Sigmoid colon (tissue), 7 donors: ENCODE data around the gene ABHD6. TPM values are rescaled to one million over a fixed set of nuclear protein-coding genes. Genes with fewer than 3 reads are reported as not detected.

Experiments used
- DNase-seq: peaks from one replicate; pipeline ENCODE4 v3.0.0-alpha.2; 2019
- H3K27ac ChIP-seq, 4 donors: fragments of 200-600 bp; sonication (generic); one replicate each; pipeline ENCODE4 v1.5.1; 2016 to 2019; ENCODE audit warnings: mild to moderate bottlenecking in 1 of 4
- H3K27me3 ChIP-seq, 3 donors: fragments of 200-600 bp; sonication (generic); one replicate each; pipeline ENCODE4 v1.5.1; 2019; ENCODE audit warnings: mild to moderate bottlenecking in 1 of 3
- H3K36me3 ChIP-seq, 4 donors: fragments of 200-600 bp; sonication (generic); one replicate each; pipeline ENCODE4 v1.5.1; 2016 to 2019
- H3K4me1 ChIP-seq, 4 donors: fragments of 200-600 bp; sonication (generic); one replicate each; pipeline ENCODE4 v1.5.1; 2017 to 2019
- H3K4me3 ChIP-seq, 4 donors: fragments of 200-600 bp; sonication (generic); one replicate each; pipeline ENCODE4 v1.5.1; 2017 to 2019; ENCODE audit warnings: mild to moderate bottlenecking in 2 of 4, moderate library complexity in 1 of 4
- H3K9me3 ChIP-seq, 4 donors: fragments of 200-600 bp in 3 of 4; sonication (generic) in 3 of 4; one replicate each; pipeline versions ENCODE4 v1.5.1 to v1.6.1; 2013 to 2019
- CTCF ChIP-seq, 4 experiments: fragments of 450-650 bp in 3 of 4; fragments of 200-600 bp in 1 of 4; IDR thresholded peaks; one replicate each; pipeline ENCODE4 v1.5.1; 2016 to 2019; ENCODE audit warnings: antibody characterized with exemption in 4 of 4, mild to moderate bottlenecking in 3 of 4, moderate library complexity in 2 of 4
- EP300 ChIP-seq, 4 donors: sonication (generic); formaldehyde crosslinking; IDR thresholded peaks; one replicate each; pipeline ENCODE4 v1.6.1; 2017; ENCODE audit warnings: antibody characterized with exemption in 4 of 4
- POLR2A ChIP-seq, 2 donors: fragments of 450-650 bp; IDR thresholded peaks; one replicate each; pipeline ENCODE4 v1.6.1; 2016; ENCODE audit warnings: antibody characterized with exemption in 2 of 2, mild to moderate bottlenecking in 2 of 2, moderate library complexity in 2 of 2
- POLR2AphosphoS5 ChIP-seq, 4 donors: sonication (generic); formaldehyde crosslinking; IDR thresholded peaks; one replicate each; pipeline ENCODE4 v1.6.1; 2017; ENCODE audit warnings: antibody characterized with exemption in 4 of 4
- WGBS, 2 donors: extraction: QIAGEN DNeasy Blood & Tissue Kit; methylation state at CpG; one replicate each; pipeline ENCODE4 v1.1.7; 2013; 5-methylcytosine and 5-hydroxymethylcytosine counted together
- intact Hi-C: fragments of 100-400 bp; cut with DNase I; formaldehyde crosslinking; loops from one replicate; pipeline ENCODE4 v1.15.1; 2023
- polyA plus RNA-seq, 3 donors: library from polyadenylated mRNA; stranded (reverse); fragments of 200-250 nt; gene quantifications; one replicate each; pipeline ENCODE4 v1.2.3, GENCODE V29; 2013
- total RNA-seq, 4 donors: library from RNA; depleted of rRNA; stranded (reverse); fragments of >200 nt; gene quantifications; one replicate each; pipeline ENCODE4 v1.1.0, GENCODE V29; 2016
- donor health status: healthy with polysubstance abuse.
- donor health status: Bipolar disorder and iron deficiency.
- donor health status: healthy.

The ABHD6 gene
- total and polyA plus RNA-seq, 7 donors = 6.0 to 47.4 (median 15.4) TPM

GRCh38 chr3:58326267-58326900 lies 88.8 kb downstream of the ABHD6 start:
- Histone ChIP-seq H3K27ac (peak overlapping the region in 1 of 4 donors; percentile 28), H3K36me3 (no peaks in the 10 kb centered on the region), H3K9me3 (no peaks in the 10 kb centered on the region), H3K4me3 (no peak overlapping the region), H3K27me3 (no peaks in the 10 kb centered on the region), H3K4me1 (peaks cover 0 to 12% (median 11%) of the 10 kb centered on the region in 4 donors)
- WGBS, 2 donors = 93 to 95% methylated on average over 8 of the region's 8 CpGs
- no peak for DNase-seq
- TF ChIP-seq CTCF (IDR thresholded peaks at IDR 0.05) = no peak
- no peak for TF ChIP-seq POLR2AphosphoS5 (IDR thresholded peaks at IDR 0.05)
- TF ChIP-seq POLR2A (IDR thresholded peaks at IDR 0.05) = no peak
- TF ChIP-seq EP300 (IDR thresholded peaks at IDR 0.05) = no peak
- intact Hi-C loops = no loop called here

GRCh38 chr3:58329150-58329921 lies 91.7 kb downstream of the ABHD6 start:
- WGBS, 2 donors = 91 to 95% methylated on average over 8 of the region's 8 CpGs
- intact Hi-C loops = no loop called here
- no peak for TF ChIP-seq EP300 (IDR thresholded peaks at IDR 0.05)
- no peak for TF ChIP-seq CTCF (IDR thresholded peaks at IDR 0.05)
- no peak for TF ChIP-seq POLR2A (IDR thresholded peaks at IDR 0.05)
- no peak for TF ChIP-seq POLR2AphosphoS5 (IDR thresholded peaks at IDR 0.05)
- Histone ChIP-seq H3K27ac (no peak overlapping the region), H3K27me3 (no peaks in the 10 kb centered on the region), H3K4me3 (no peak overlapping the region), H3K4me1 (peaks cover 0 to 28% (median 23%) of the 10 kb centered on the region in 4 donors), H3K9me3 (no peaks in the 10 kb centered on the region), H3K36me3 (no peaks in the 10 kb centered on the region)
- no peak for DNase-seq

GRCh38 chr3:58329922-58330413 lies 92.4 kb downstream of the ABHD6 start:
- TF ChIP-seq POLR2AphosphoS5 (IDR thresholded peaks at IDR 0.05) = no peak
- no peak for TF ChIP-seq CTCF (IDR thresholded peaks at IDR 0.05)
- no peak for TF ChIP-seq EP300 (IDR thresholded peaks at IDR 0.05)
- no peak for TF ChIP-seq POLR2A (IDR thresholded peaks at IDR 0.05)
- no peak overlapping the region for H3K4me3 ChIP-seq
- 91 to 96% methylated on average over 5 of the region's 5 CpGs for WGBS, 2 donors
- H3K27ac ChIP-seq = no peak overlapping the region
- intact Hi-C loops = no loop called here
- no peak for DNase-seq
- no peaks in the 10 kb centered on the region for H3K27me3 ChIP-seq
- no peaks in the 10 kb centered on the region for H3K9me3 ChIP-seq
- no peaks in the 10 kb centered on the region for H3K36me3 ChIP-seq
- H3K4me1 ChIP-seq = peaks cover 0 to 31% (median 27%) of the 10 kb centered on the region in 4 donors

GRCh38 chr3:58331593-58332152 lies 94.1 kb downstream of the ABHD6 start:
- Histone ChIP-seq H3K36me3 (no peaks in the 10 kb centered on the region), H3K9me3 (no peaks in the 10 kb centered on the region), H3K27ac (no peak overlapping the region), H3K4me1 (peaks cover 0 to 38% (median 33%) of the 10 kb centered on the region in 4 donors), H3K27me3 (no peaks in the 10 kb centered on the region), H3K4me3 (no peak overlapping the region)
- WGBS, 2 donors = 79 to 82% methylated on average over 4 of the region's 4 CpGs
- DNase-seq = no peak
- intact Hi-C loops = no loop called here
- TF ChIP-seq POLR2A (IDR thresholded peaks at IDR 0.05) = no peak
- no peak for TF ChIP-seq EP300 (IDR thresholded peaks at IDR 0.05)
- no peak for TF ChIP-seq CTCF (IDR thresholded peaks at IDR 0.05)
- no peak for TF ChIP-seq POLR2AphosphoS5 (IDR thresholded peaks at IDR 0.05)
